ENCODE measurements around the gene HELLS.
"Not testable (repeated sequence)": the region's sequence is repeated elsewhere in the genome, so short reads cannot be mapped to it uniquely, and the experiment has no call there.

Gene HELLS

GRCh38 chr10:94608559-94608958, 63.0 kb downstream of the HELLS start:
- no peak for DNase-seq

- no peak for DNase-seq
These were observed 69.0 kb downstream of the HELLS start for GRCh38 chr10:94614558-94614957.

DNA sequence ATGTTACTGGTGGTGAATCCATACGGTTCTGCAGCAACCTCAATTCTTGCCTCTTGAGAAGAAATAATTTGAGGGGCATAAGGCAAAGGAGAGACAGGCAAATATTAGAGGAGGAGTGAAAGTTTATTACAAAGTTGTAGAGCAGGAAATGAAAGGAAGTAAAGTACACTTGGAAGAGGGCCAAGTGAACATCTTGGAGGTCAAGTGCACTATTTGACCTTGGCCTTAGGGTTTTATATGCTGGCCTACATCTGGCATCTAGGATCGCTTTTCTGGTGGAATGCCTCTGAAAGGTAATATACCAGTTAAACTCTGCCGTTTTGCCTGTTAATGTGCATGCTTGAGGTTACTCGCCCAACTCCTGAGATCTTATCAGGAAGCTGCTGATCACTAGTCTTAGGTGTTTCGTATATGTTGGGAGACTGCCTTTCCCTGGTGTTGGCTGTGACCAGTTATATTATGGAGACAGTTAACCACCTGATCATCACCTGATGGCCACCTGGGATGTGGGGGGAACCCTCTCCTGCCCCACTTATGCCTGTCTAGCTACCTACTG, 71.9 kb downstream of the HELLS start:
- no peak for DNase-seq

DNA sequence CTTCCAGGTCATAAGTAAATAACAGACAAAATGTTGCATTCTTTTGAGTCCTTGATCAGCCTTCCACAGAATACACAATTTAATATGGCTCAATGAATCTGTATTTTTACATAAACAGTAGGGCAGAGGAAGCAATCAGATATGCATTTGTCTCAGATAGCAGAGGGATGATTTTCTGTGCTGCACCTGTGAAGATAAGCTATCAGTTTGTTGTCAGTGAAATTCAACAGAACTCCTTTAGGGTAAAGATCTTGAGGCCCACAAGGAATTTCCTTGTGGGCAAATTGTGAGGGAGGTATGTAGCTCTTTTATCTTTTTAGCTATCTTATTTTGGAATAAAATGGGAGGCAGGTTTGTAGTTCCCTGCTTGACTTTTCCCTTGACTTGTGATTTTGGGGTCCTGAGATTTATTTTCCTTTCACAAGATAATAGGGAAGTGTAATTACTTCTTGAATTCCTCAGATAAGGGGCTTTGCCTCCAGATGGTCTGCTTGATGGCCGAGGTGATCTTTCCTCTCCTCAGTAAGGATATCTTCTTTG, 77.1 kb downstream of the HELLS start:
- DNase-seq = no peak

DNA sequence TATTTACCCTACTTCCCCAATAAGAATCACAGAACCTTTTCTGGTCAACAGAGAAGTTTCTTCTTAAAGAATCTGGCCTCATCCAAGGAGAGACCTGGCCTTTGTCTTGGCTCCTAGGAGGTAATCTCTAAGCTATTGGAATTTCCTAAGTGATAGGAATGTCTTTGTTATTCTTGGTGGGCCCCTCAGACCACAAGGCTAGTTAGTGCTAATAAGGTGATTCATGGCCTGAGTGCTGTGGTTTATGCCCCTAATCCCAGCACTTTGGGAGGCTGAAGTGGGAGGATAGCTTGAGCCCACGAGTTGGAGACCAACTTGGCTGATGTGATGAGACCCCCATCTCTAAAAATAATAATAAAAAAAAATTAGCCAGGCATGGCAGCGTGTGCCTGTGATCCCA, 78.0 kb downstream of the HELLS start:
- no peak for DNase-seq

- no peak for DNase-seq
These were observed 80.9 kb downstream of the HELLS start for GRCh38 chr10:94626476-94626875.

DNA sequence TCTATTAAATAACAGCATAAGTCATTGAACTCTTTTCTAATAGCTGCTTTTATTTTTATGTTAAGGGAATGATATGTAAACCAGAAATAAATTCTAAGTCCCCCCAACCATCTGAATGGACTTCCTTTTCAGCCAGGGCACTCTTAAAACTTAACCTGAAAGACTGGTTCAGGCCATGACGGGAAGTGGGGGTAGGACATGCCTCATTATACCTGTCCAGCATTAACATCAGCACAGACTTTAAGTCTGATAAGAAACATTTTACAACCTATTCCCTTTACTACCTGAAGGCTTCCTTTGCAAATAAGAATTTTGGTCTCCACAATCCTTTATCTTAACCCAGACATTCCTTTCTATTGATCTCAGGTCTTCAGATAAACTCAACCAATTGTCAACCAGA, 81.9 kb downstream of the HELLS start:
- no peak for DNase-seq

- no peak for DNase-seq
These were observed 84.6 kb downstream of the HELLS start for GRCh38 chr10:94630017-94630688.

DNA sequence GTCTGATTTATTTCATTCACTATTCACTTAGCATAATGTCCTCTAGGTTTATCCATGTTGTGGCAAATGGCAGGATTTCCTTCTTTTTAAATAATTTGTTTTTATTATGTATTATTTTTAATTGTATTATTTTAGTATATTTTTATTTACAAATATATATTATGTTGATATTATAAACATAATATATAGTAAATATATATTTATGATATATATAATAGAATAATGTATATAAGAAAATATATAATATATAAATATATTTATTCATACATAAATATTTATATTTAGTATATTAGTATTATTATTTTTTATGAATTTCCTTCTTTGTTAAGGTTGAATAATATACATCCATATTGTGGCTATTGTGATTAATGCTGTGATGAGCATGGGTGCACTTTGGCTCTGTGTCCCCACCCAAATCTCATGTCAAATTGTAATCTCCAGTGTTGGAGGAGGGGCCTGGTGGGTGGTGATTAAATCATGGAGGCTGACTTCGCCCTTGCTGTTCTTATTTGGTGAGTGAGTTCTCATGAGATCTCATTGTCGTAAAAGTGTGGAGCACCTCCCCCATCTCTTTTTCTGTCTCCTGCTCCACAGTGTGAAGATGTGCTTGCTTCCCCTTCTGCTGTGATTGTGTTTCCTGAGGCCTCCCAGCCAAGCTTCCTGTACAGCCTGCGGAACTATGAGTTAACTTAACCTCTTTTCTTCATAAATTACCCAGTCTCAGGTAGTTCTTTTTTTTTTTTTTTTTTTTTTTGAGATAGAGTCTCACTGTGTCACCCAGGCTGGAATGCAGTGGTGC, 85.7 kb downstream of the HELLS start:
- no peak for DNase-seq

GRCh38 chr10:94632954-94633353, 87.4 kb downstream of the HELLS start:
- no peak for DNase-seq

- DNase-seq = not testable (repeated sequence)
These were observed 92.5 kb downstream of the HELLS start for GRCh38 chr10:94638097-94638496.

GRCh38 chr10:94639902-94640301, 94.3 kb downstream of the HELLS start:
- DNase-seq = no peak

DNA sequence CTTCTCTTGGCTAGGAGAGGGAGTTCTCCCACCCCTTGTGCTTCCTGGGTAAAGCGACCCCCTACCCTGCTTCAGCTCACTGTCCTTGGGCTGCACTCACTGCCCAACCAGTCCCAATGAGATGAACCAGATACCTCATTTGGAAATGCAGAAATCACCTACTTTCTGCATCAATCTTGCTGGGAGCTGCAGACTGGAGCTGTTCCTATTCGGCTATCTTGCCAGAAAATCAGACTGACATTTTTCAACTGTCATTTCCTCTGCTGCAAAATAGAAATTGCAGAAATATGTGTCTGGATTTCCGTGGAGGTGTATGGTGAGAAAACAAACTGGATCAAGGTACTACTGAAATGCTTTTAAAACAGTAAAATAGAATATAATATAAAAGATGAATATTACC, 95.0 kb downstream of the HELLS start:
- no peak for DNase-seq

DNA sequence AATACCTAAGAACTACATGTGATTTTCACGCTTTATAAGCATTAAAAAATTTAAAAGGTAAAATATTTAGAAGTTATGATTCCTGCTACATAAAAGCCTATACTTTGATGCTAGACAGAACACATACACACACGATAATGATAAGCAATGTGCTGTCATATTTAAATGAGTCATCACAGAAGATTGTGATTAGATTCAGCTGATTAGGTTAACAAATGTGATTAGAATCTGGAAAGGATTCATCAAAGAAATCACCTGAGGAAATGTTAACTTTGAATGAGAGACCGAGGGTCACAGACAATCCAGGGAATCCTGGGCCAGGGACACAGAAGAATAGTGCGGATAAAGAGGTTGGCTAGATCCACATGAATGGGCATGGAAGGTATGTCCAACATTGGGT, 95.9 kb downstream of the HELLS start:
- no peak for DNase-seq

- no peak for DNase-seq
These were observed 98.8 kb downstream of the HELLS start for GRCh38 chr10:94644352-94644751.

GRCh38 chr10:94645285-94645684, 99.7 kb downstream of the HELLS start:
- DNase-seq = no peak
